DOHH2 (cell line): ENCODE results near the gene DHX36.

ENCODE experiments used
- H3F3A ChIP-seq: fragments of 200-600 bp; sonication (generic), shearing (Covaris generic); 2 replicates; pipeline ENCODE4 v1.6.0; 2016; ENCODE audit warnings: antibody characterized with exemption, mild to moderate bottlenecking; ENCODE audit not compliant: control insufficient read depth, insufficient read depth
- H3K27ac ChIP-seq: fragments of 200-600 bp; sonication (generic); 2 replicates; pipeline ENCODE4 v1.5.1; 2014; ENCODE audit warnings: low read depth, mild to moderate bottlenecking, low read length, moderate library complexity
- H3K27me3 ChIP-seq: fragments of 200-600 bp; sonication (generic); 2 replicates; pipeline ENCODE4 v1.6.1; 2014; ENCODE audit warnings: mild to moderate bottlenecking, low read length, mixed read lengths; ENCODE audit not compliant: control insufficient read depth
- H3K36me3 ChIP-seq: fragments of 200-600 bp; sonication (generic); 2 replicates; pipeline ENCODE4 v1.6.1; 2014; ENCODE audit warnings: mild to moderate bottlenecking, low read length, moderate library complexity, mixed read lengths; ENCODE audit not compliant: control insufficient read depth
- H3K4me1 ChIP-seq: fragments of 200-600 bp; sonication (generic); 2 replicates; pipeline ENCODE4 v1.6.1; 2014; ENCODE audit warnings: mild to moderate bottlenecking, low read length, mixed read lengths; ENCODE audit not compliant: control insufficient read depth
- H3K4me2 ChIP-seq: fragments of 200-600 bp; sonication (generic); 2 replicates; pipeline ENCODE4 v1.6.0; 2014; ENCODE audit warnings: mild to moderate bottlenecking, low read length, moderate library complexity
- H3K4me3 ChIP-seq: fragments of 200-600 bp; sonication (generic); 2 replicates; pipeline ENCODE4 v1.5.1; 2014; ENCODE audit warnings: mild to moderate bottlenecking, low read length, mixed read lengths
- H3K79me2 ChIP-seq: fragments of 200-600 bp; sonication (generic); 2 replicates; pipeline ENCODE4 v1.6.1; 2014; ENCODE audit warnings: mild to moderate bottlenecking, low read length, mixed read lengths; ENCODE audit not compliant: control insufficient read depth
- H3K9me2 ChIP-seq: fragments of 200-600 bp; sonication (generic); replicated peaks from 2 replicates; pipeline ENCODE4 v1.6.1; 2014; ENCODE audit warnings: mild to moderate bottlenecking, low read length, mixed read lengths; ENCODE audit not compliant: control insufficient read depth
- H3K9me3 ChIP-seq: fragments of 200-600 bp; sonication (generic); 2 replicates; pipeline ENCODE4 v1.6.1; 2014; ENCODE audit warnings: antibody characterized with exemption, low read length, mixed read lengths; ENCODE audit not compliant: control insufficient read depth, insufficient read depth
- H4K20me1 ChIP-seq: fragments of 200-600 bp; sonication (generic); 2 replicates; pipeline ENCODE4 v1.6.0; 2014; ENCODE audit warnings: low read depth, mild to moderate bottlenecking, antibody characterized with exemption, low read length, moderate library complexity; ENCODE audit not compliant: control insufficient read depth, insufficient read depth
- EZH2phosphoT487 ChIP-seq: fragments of 200-600 bp; sonication (generic); IDR thresholded peaks from 2 replicates; pipeline ENCODE4 v1.6.1; 2017; ENCODE audit warnings: borderline replicate concordance, mild to moderate bottlenecking, antibody characterized with exemption, low read length, moderate library complexity, mixed read lengths
- TF ChIP-seq, protein P1 (sequence below): fragments of 200-600 bp; sonication (generic); IDR thresholded peaks from one replicate; pipeline ENCODE4 v1.5.1; 2014; ENCODE audit warnings: antibody characterized with exemption, mild to moderate bottlenecking, low read depth, low read length; ENCODE audit not compliant: poor library complexity, severe bottlenecking

DHX36 gene

DNA sequence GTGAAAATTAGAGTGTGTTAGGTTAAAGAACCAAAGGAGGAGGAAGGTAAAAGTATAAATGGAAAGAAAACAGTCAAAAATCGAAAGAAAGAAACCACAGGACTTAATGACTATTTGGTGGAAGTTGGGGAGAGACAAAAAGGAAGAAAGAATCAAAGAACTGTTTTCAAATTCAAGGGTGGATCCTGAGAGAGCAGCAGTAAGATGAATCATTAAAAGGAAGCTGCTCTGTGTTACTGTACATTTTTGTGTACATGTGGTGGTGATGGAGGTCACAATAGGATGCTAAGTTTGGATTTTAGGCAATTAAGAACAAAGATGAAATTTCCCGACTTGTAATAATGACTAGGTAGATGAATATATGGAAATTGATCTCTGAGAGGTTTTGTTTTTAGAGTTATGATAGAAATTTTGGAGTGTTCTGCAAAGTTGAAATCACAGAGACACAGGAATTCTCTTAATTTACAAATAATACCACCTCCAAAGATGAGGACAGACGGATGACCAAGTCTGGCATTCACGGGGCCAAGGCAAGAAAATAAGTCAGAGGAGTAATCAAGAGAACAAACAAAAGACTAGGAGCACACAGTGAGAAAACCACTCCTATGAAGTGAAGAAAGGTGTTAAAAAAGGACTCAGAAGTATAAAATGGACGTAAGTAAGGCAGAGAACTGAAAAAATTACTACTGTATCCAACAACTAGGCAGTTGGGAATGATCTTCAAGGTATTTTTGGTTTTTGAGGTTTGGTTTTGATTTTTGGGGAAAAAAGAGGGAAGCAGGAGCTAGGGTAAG lies 7.1 kb downstream of the DHX36 start:
- no peaks in the 10 kb centered on the region for H3K27me3 ChIP-seq
- peaks cover 2% of the 10 kb centered on the region; the same call in 1 of the 2 replicates for H4K20me1 ChIP-seq
- H3K4me2 ChIP-seq = no peak overlapping the region
- H3K4me3 ChIP-seq = no peak overlapping the region
- no peaks in the 10 kb centered on the region for H3K9me3 ChIP-seq
- peaks cover 94% of the 10 kb centered on the region for H3K36me3 ChIP-seq
- TF ChIP-seq, protein P1, sequence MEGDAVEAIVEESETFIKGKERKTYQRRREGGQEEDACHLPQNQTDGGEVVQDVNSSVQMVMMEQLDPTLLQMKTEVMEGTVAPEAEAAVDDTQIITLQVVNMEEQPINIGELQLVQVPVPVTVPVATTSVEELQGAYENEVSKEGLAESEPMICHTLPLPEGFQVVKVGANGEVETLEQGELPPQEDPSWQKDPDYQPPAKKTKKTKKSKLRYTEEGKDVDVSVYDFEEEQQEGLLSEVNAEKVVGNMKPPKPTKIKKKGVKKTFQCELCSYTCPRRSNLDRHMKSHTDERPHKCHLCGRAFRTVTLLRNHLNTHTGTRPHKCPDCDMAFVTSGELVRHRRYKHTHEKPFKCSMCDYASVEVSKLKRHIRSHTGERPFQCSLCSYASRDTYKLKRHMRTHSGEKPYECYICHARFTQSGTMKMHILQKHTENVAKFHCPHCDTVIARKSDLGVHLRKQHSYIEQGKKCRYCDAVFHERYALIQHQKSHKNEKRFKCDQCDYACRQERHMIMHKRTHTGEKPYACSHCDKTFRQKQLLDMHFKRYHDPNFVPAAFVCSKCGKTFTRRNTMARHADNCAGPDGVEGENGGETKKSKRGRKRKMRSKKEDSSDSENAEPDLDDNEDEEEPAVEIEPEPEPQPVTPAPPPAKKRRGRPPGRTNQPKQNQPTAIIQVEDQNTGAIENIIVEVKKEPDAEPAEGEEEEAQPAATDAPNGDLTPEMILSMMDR = no peak
- no peak for TF ChIP-seq EZH2phosphoT487
- H3K79me2 ChIP-seq = peaks cover 74% of the 10 kb centered on the region
- no peak overlapping the region for H3K27ac ChIP-seq
- 0 out of 2 replicates have a peak, but pooled peaks cover 4% of the 10 kb centered on the region for H3F3A ChIP-seq
- H3K9me2 ChIP-seq = no peaks in the 10 kb centered on the region
- peaks cover 37% of the 10 kb centered on the region for H3K4me1 ChIP-seq

DNA sequence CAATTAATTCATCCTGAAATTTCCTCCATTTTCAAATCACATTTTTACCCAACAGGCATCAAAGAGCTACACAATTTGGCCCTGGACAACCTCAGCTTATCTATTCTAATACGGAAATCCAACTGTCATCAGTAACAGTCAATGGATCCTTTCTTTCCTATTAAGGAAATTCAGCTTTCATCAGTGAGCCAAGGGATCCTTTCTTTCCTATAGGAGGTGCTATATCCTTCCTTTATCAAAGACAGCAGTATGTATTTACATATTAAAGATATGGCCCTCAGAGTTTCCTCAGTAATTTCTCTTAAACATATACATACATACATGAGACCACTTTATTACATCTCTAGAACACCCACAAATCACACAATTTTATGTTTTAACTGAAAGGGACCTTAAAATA lies 10.1 kb downstream of the DHX36 start:
- Histone ChIP-seq H3K9me3 (no peaks in the 10 kb centered on the region), H3K79me2 (peaks cover 44% of the 10 kb centered on the region), H3K27me3 (no peaks in the 10 kb centered on the region), H3K36me3 (peaks cover 86% of the 10 kb centered on the region), H3K27ac (no peak overlapping the region), H3K4me3 (no peak overlapping the region), H3K4me1 (peaks cover 8% of the 10 kb centered on the region; the same call in 1 of the 2 replicates), H4K20me1 (0 out of 2 replicates have a peak, but pooled peaks cover 2% of the 10 kb centered on the region), H3K4me2 (no peak overlapping the region), H3F3A (0 out of 2 replicates have a peak, but pooled peaks cover 4% of the 10 kb centered on the region), H3K9me2 (no peaks in the 10 kb centered on the region)
- TF ChIP-seq EZH2phosphoT487 = no peak

DNA sequence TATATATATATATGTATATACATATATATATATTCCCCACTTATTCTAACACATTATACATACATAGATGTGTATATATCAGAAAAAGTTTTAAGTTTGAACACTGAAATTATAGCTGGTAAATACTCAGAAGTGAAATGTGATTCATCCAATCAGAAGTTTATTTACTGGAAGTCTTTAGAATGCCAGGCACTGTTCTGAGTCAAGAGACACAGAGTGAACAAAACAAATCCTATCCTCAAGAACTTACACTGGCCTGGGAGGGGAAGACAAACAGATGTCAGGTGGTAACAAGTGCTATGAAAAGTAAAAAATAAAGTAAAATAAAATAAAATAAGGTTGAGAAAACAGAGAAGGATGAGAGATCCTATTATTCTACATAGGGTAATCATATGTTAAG lies 13.4 kb downstream of the DHX36 start:
- Histone ChIP-seq H3K27me3 (no peaks in the 10 kb centered on the region), H3K9me3 (no peaks in the 10 kb centered on the region), H4K20me1 (no peaks in the 10 kb centered on the region), H3F3A (peaks cover 6% of the 10 kb centered on the region; the same call in 1 of the 2 replicates), H3K4me3 (no peak overlapping the region), H3K36me3 (peaks cover 86% of the 10 kb centered on the region), H3K4me2 (no peak overlapping the region), H3K27ac (no peak overlapping the region), H3K4me1 (peaks cover 31% of the 10 kb centered on the region), H3K79me2 (peaks cover 29% of the 10 kb centered on the region), H3K9me2 (no peaks in the 10 kb centered on the region)
- TF ChIP-seq, protein P1 = no peak
- no peak for TF ChIP-seq EZH2phosphoT487

DNA sequence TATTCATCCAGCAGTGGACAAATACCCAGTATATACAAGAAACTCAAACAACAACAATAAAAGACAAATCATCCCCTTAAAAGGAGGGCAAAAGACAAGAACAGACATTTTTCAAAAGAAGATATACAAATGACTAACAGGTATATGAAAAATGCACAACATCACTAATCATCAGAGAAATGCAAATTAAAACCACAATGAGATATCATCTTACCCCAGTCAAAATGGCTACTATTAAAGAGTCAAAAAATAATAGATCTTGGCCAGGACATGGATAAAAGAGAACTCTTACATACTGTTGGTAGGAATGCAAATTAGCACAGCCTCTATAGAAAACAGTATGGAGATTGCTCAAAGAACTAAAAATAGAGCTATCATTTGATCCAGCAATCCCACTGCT lies 16.9 kb downstream of the DHX36 start:
- Histone ChIP-seq H3K79me2 (peaks cover 28% of the 10 kb centered on the region), H3K4me3 (no peak overlapping the region), H3K4me2 (peak overlapping the region; percentile 60), H3K27ac (0 out of 2 replicates have a peak overlapping the region, but pooled peaks have one; percentile 38), H3K4me1 (peaks cover 54% of the 10 kb centered on the region), H3K27me3 (no peaks in the 10 kb centered on the region), H4K20me1 (no peaks in the 10 kb centered on the region), H3F3A (peaks cover 6% of the 10 kb centered on the region; the same call in 1 of the 2 replicates), H3K9me2 (no peaks in the 10 kb centered on the region), H3K36me3 (peaks cover 92% of the 10 kb centered on the region), H3K9me3 (no peaks in the 10 kb centered on the region)
- TF ChIP-seq, protein P1 = no peak
- TF ChIP-seq EZH2phosphoT487 = no peak
